IMR-90 (cell line): ENCODE measurements around the gene SRBD1. TPM values are rescaled to one million over a fixed set of nuclear protein-coding genes. Genes with fewer than 3 reads are reported as not detected.

Experiments
- ATAC-seq: fragments of 200-7000 bp; cut with Tn5 transposase; 2 replicates; pipeline ENCODE4 v1.9.1; 2020; ENCODE audit warnings: low read depth, mild to moderate bottlenecking, moderate library complexity
- BruUV-seq: library from RNA; stranded (reverse); fragments of 400-500 nt; replicated peaks from 2 replicates; lab custom pipeline; 2021; lab: Mats Ljungman, UMichigan
- CTCF ChIA-PET: fragments of 300-600 bp; formaldehyde crosslinking; extraction: SDS; loops from one replicate; lab custom pipeline; 2021; ENCODE audit warnings: antibody characterized with exemption; lab: Yijun Ruan, JAX
- POLR2A ChIA-PET: fragments of 300-600 bp; sonication (Branson Sonifier 250); formaldehyde crosslinking; loops from one replicate; lab custom pipeline; 2022; ENCODE audit warnings: antibody characterized with exemption; ENCODE audit not compliant: unreplicated experiment; lab: Charles Lee
- DNase-seq: peaks from one replicate; pipeline ENCODE4 v3.0.0; 2013
- H2AFZ ChIP-seq: replicated peaks from 2 replicates; pipeline ENCODE3; 2013; ENCODE audit warnings: low read length, mild to moderate bottlenecking; ENCODE audit not compliant: poor library complexity
- H2AK5ac ChIP-seq: 2 replicates; pipeline ENCODE4 v1.6.1; 2013; ENCODE audit warnings: low read depth, low read length, inconsistent platforms
- H2AK9ac ChIP-seq: replicated peaks from 2 replicates; pipeline ENCODE3; 2013; ENCODE audit warnings: mild to moderate bottlenecking, low read depth, low read length, moderate library complexity; ENCODE audit not compliant: poor library complexity
- H2BK120ac ChIP-seq: 2 replicates; pipeline ENCODE4 v1.6.1; 2013; ENCODE audit warnings: low read depth, low read length, inconsistent platforms
- H2BK15ac ChIP-seq: 3 replicates; pipeline ENCODE4 v1.6.1; 2013; ENCODE audit warnings: low read depth, low read length, inconsistent platforms
- H2BK20ac ChIP-seq: 2 replicates; pipeline ENCODE4 v1.6.1; 2013; ENCODE audit warnings: low read depth, mild to moderate bottlenecking, inconsistent platforms, low read length, moderate library complexity
- H2BK5ac ChIP-seq: 2 replicates; pipeline ENCODE4 v1.6.1; 2013; ENCODE audit warnings: mild to moderate bottlenecking, low read depth, low read length, inconsistent platforms; ENCODE audit not compliant: poor library complexity, severe bottlenecking
- H3K14ac ChIP-seq: replicated peaks from 2 replicates; pipeline ENCODE4 v1.6.1; 2013; ENCODE audit warnings: low read depth, low read length, inconsistent platforms
- H3K18ac ChIP-seq: 2 replicates; pipeline ENCODE4 v1.6.1; 2013; ENCODE audit warnings: low read depth, low read length, control low read depth
- H3K23ac ChIP-seq: 2 replicates; pipeline ENCODE4 v1.6.1; 2013; ENCODE audit warnings: low read depth, low read length, inconsistent platforms
- H3K27ac ChIP-seq: 2 replicates; pipeline ENCODE4 v1.5.1; 2013; ENCODE audit warnings: mild to moderate bottlenecking, control low read depth, low read length; ENCODE audit not compliant: insufficient read depth
- H3K27me3 ChIP-seq: 2 replicates; pipeline ENCODE4 v1.6.1; 2013; ENCODE audit warnings: low read length; ENCODE audit not compliant: control insufficient read depth, insufficient read depth
- H3K36me3 ChIP-seq: 2 replicates; pipeline ENCODE4 v1.6.1; 2013; ENCODE audit warnings: low read length, mixed read lengths; ENCODE audit not compliant: control insufficient read depth, insufficient read depth
- H3K4ac ChIP-seq: 2 replicates; pipeline ENCODE4 v1.6.1; 2013; ENCODE audit warnings: low read depth, low read length, inconsistent platforms
- H3K4me1 ChIP-seq: 2 replicates; pipeline ENCODE4 v1.6.1; 2013; ENCODE audit warnings: low read length, mixed read lengths; ENCODE audit not compliant: control insufficient read depth, insufficient read depth
- H3K4me2 ChIP-seq: 2 replicates; pipeline ENCODE4 v1.6.1; 2013; ENCODE audit warnings: low read depth, mild to moderate bottlenecking, control low read depth, low read length, moderate library complexity
- H3K4me3 ChIP-seq: 2 replicates; pipeline ENCODE4 v1.5.1; 2013; ENCODE audit warnings: low read depth, mild to moderate bottlenecking, control low read depth, low read length, moderate library complexity; ENCODE audit not compliant: insufficient read depth
- H3K56ac ChIP-seq: 2 replicates; pipeline ENCODE4 v1.6.1; 2013; ENCODE audit warnings: low read length, inconsistent platforms; ENCODE audit not compliant: insufficient read depth; ENCODE audit errors: extremely low read depth
- H3K79me1 ChIP-seq, 2 experiments: 2 replicates each; pipeline ENCODE4 v1.6.1; 2013; ENCODE audit warnings: low read length in 2 of 2, inconsistent platforms in 1 of 2, low read depth in 1 of 2
- H3K9ac ChIP-seq: 2 replicates; pipeline ENCODE4 v1.6.1; 2013; ENCODE audit warnings: low read depth, low read length, control low read depth
- H3K9me1 ChIP-seq: 2 replicates; pipeline ENCODE4 v1.6.1; 2013; ENCODE audit warnings: low read length, inconsistent platforms; ENCODE audit not compliant: insufficient read depth
- H3K9me3 ChIP-seq: 2 replicates; pipeline ENCODE4 v1.6.1; 2013; ENCODE audit warnings: low read length; ENCODE audit not compliant: control insufficient read depth, insufficient read depth
- H4K20me1 ChIP-seq: 2 replicates; pipeline ENCODE4 v1.6.1; 2013; ENCODE audit warnings: low read length, inconsistent platforms; ENCODE audit not compliant: insufficient read depth
- H4K5ac ChIP-seq: 2 replicates; pipeline ENCODE4 v1.6.1; 2013; ENCODE audit warnings: mild to moderate bottlenecking, low read depth, low read length, control low read depth
- H4K8ac ChIP-seq, 2 experiments: 2 replicates each; pipeline ENCODE4 v1.6.1; 2013; ENCODE audit warnings: low read depth in 2 of 2, low read length in 2 of 2, control low read depth in 1 of 2, inconsistent platforms in 1 of 2
- H4K91ac ChIP-seq: 2 replicates; pipeline ENCODE4 v1.6.1; 2013; ENCODE audit warnings: low read depth, low read length, inconsistent platforms; ENCODE audit not compliant: insufficient read depth
- BHLHE40 ChIP-seq: fragments of 150-350 bp; IDR thresholded peaks from 2 replicates; pipeline ENCODE4 v1.6.1; 2016; ENCODE audit warnings: mild to moderate bottlenecking, low read depth, low read length
- CEBPB ChIP-seq: IDR thresholded peaks from 2 replicates; pipeline ENCODE4 v1.6.1; 2012; ENCODE audit warnings: low read depth, low read length, improper control_type of control experiment
- CHD1 ChIP-seq: IDR thresholded peaks from 2 replicates; pipeline ENCODE4 v1.6.1; 2012; ENCODE audit warnings: low read depth, low read length, improper control_type of control experiment
- CTCF ChIP-seq: conservative IDR thresholded peaks from 2 replicates; pipeline ENCODE4 v1.5.1; 2012; ENCODE audit warnings: mild to moderate bottlenecking, low read depth, low read length, improper control_type of control experiment
- ELK1 ChIP-seq: fragments of 150-350 bp; IDR thresholded peaks from 2 replicates; pipeline ENCODE4 v1.6.1; 2016; ENCODE audit warnings: low read depth, mild to moderate bottlenecking, low read length, moderate library complexity, borderline replicate concordance
- FOS ChIP-seq: fragments of 150-350 bp; IDR thresholded peaks from 2 replicates; pipeline ENCODE4 v1.6.1; 2016; ENCODE audit warnings: low read depth, low read length
- MAFK ChIP-seq: IDR thresholded peaks from 2 replicates; pipeline ENCODE4 v1.6.1; 2012; ENCODE audit warnings: low read depth, low read length, improper control_type of control experiment
- MAZ ChIP-seq: IDR thresholded peaks from 2 replicates; pipeline ENCODE4 v1.6.1; 2012; ENCODE audit warnings: low read depth, mild to moderate bottlenecking, low read length, improper control_type of control experiment, moderate library complexity, borderline replicate concordance
- MXI1 ChIP-seq: IDR thresholded peaks from 2 replicates; pipeline ENCODE4 v1.6.1; 2012; ENCODE audit warnings: low read depth, mild to moderate bottlenecking, low read length, moderate library complexity, borderline replicate concordance
- NFE2L2 ChIP-seq: fragments of 150-350 bp; IDR thresholded peaks from 2 replicates; pipeline ENCODE4 v1.6.1; 2016; ENCODE audit warnings: low read depth, mild to moderate bottlenecking, low read length
- POLR2A ChIP-seq: IDR thresholded peaks from 2 replicates; pipeline ENCODE4 v1.6.1; 2012; ENCODE audit warnings: mild to moderate bottlenecking, low read depth, low read length
- RAD21 ChIP-seq: IDR thresholded peaks from 2 replicates; pipeline ENCODE4 v1.6.1; 2012; ENCODE audit warnings: low read length, improper control_type of control experiment
- RCOR1 ChIP-seq: IDR thresholded peaks from 2 replicates; pipeline ENCODE4 v1.6.1; 2012; ENCODE audit warnings: mild to moderate bottlenecking, low read length, improper control_type of control experiment; ENCODE audit not compliant: insufficient replicate concordance
- RFX5 ChIP-seq: IDR thresholded peaks from 2 replicates; pipeline ENCODE4 v1.8.0; 2012; ENCODE audit warnings: low read depth, mild to moderate bottlenecking, low read length, moderate library complexity
- SMC3 ChIP-seq: fragments of 150-350 bp; IDR thresholded peaks from 2 replicates; pipeline ENCODE4 v1.6.1; 2016; ENCODE audit warnings: low read depth, mild to moderate bottlenecking, antibody characterized with exemption, low read length, moderate library complexity
- USF2 ChIP-seq: fragments of 150-350 bp; IDR thresholded peaks from 2 replicates; pipeline ENCODE4 v1.6.1; 2017; ENCODE audit warnings: mild to moderate bottlenecking, antibody characterized with exemption, low read length, low read depth
- WGBS, 2 experiments: methylation state at CpG; one replicate each; pipeline versions ENCODE4 v1.1.5 to v1.1.7; 2013; ENCODE audit warnings: missing lambda C conversion rate in 2 of 2; ENCODE audit not compliant: insufficient read length in 1 of 2; ENCODE audit errors: extremely low coverage in 2 of 2; 5-methylcytosine and 5-hydroxymethylcytosine counted together
- dilution Hi-C: fragments of 300-500 bp; cut with HindIII; formaldehyde crosslinking; loops from one replicate; pipeline ENCODE4 v1.14.3; 2018; ENCODE audit warnings: low sequenced_read_pairs; ENCODE audit not compliant: unreplicated experiment
- in situ Hi-C: fragments of 300-500 bp; cut with MboI; formaldehyde crosslinking; loops from 3 replicates; pipeline ENCODE4 v1.14.3; 2019; ENCODE audit warnings: low sequenced_read_pairs, inconsistent platforms, mixed read lengths
- intact Hi-C: fragments of 100-400 bp; cut with micrococcal nuclease; formaldehyde crosslinking; loops from 2 replicates; pipeline ENCODE4 v1.10.0; 2022
- polyA plus RNA-seq, 3 experiments: library from polyadenylated mRNA; depleted of rRNA; stranded (reverse); fragments of >200 nt; gene quantifications; 2 replicates each; pipeline ENCODE4 v1.2.3, GENCODE V29; 2012; ENCODE audit warnings: low replicate concordance in 1 of 3
- total RNA-seq: library from RNA; depleted of rRNA; stranded (reverse); fragments of >200 nt; gene quantifications from 2 replicates; pipeline ENCODE4 v1.2.3, GENCODE V29; 2012

SRBD1 gene
- total and polyA plus RNA-seq, 2 of the 4 experiments (the other 2 are of a cell fraction) = 3.5 to 14.7 TPM

- Histone ChIP-seq H2AFZ (no peak overlapping the region), H4K20me1 (no peaks in the 10 kb centered on the region), H2BK120ac (no peak overlapping the region), H3K36me3 (no peaks in the 10 kb centered on the region), H2BK20ac (no peak overlapping the region), H3K56ac (no peak overlapping the region), H3K23ac (no peak overlapping the region), H3K4me3 (no peak overlapping the region), H3K18ac (no peak overlapping the region), H2AK9ac (no peak overlapping the region), H2BK5ac (no peak overlapping the region), H2AK5ac (no peak overlapping the region), H3K27me3 (no peaks in the 10 kb centered on the region), H4K8ac (no peak overlapping the region), H3K14ac (no peak overlapping the region), H3K4me1 (no peaks in the 10 kb centered on the region), H3K9me3 (no peaks in the 10 kb centered on the region), H3K27ac (no peak overlapping the region), H4K91ac (no peak overlapping the region), H3K9me1 (no peaks in the 10 kb centered on the region), H3K9ac (no peak overlapping the region), H3K79me1 (no peaks in the 10 kb centered on the region), H4K5ac (no peak overlapping the region), H3K4me2 (no peak overlapping the region), H2BK15ac (no peak overlapping the region), H3K4ac (no peak overlapping the region)
- in situ Hi-C loops = no loop called here
- DNase-seq (peak; percentile 53), ATAC-seq (no peak)
- intact Hi-C loops = loop anchor here (5.0 kb wide), 1 partner anchor 117 kb away; no protein-coding TSS in a partner anchor
- dilution Hi-C loops = no loop called here
- ChIA-PET CTCF (no interaction called here), POLR2A (no interaction called here)
- 40% methylated on average over 1 of the region's 2 CpGs; no CpG with 5 or more reads in 1 of the 2 experiments for WGBS, 2 experiments
- TF ChIP-seq BHLHE40 = no peak
- TF ChIP-seq MAZ = no peak
- no peak for TF ChIP-seq USF2
- no peak for TF ChIP-seq POLR2A
- TF ChIP-seq MXI1 = no peak
- no peak for TF ChIP-seq CTCF
- TF ChIP-seq RCOR1 = no peak
- no peak for TF ChIP-seq FOS
- TF ChIP-seq CEBPB = no peak
- TF ChIP-seq CHD1 = no peak
- TF ChIP-seq ELK1 = no peak
- no peak for TF ChIP-seq RAD21
- no peak for TF ChIP-seq SMC3
- no peak for TF ChIP-seq MAFK
- TF ChIP-seq NFE2L2 = no peak
- no peak for TF ChIP-seq RFX5
- no TSS peak for BruUV-seq
Measured at GRCh38 chr2:45370369-45370768, 240.7 kb downstream of the SRBD1 start.
